ENCODE measurements around the gene KRTAP10-4.

DNA sequence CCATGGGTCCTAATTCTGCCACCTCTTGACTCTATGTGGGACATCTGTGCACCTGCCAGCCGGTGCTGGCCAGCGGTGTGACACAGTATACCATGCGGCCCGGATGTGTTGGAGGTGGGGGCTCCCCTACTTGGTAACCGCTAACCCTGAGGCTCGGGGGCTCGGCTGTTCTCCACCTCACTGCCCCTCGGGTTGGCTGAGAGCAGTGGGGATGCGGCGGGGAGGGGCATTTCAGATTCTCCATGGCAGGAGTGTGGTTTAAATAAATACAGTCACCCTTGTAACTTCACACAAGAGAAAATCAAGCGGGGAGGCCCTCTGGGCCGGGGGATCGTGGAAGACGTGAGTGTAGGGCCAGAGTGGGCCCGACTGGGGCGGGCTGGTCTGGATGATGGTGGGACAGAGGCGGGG, 44.5 kb upstream of the KRTAP10-4 start:
- TF ChIP-seq, protein P1, sequence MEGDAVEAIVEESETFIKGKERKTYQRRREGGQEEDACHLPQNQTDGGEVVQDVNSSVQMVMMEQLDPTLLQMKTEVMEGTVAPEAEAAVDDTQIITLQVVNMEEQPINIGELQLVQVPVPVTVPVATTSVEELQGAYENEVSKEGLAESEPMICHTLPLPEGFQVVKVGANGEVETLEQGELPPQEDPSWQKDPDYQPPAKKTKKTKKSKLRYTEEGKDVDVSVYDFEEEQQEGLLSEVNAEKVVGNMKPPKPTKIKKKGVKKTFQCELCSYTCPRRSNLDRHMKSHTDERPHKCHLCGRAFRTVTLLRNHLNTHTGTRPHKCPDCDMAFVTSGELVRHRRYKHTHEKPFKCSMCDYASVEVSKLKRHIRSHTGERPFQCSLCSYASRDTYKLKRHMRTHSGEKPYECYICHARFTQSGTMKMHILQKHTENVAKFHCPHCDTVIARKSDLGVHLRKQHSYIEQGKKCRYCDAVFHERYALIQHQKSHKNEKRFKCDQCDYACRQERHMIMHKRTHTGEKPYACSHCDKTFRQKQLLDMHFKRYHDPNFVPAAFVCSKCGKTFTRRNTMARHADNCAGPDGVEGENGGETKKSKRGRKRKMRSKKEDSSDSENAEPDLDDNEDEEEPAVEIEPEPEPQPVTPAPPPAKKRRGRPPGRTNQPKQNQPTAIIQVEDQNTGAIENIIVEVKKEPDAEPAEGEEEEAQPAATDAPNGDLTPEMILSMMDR (conservative IDR thresholded peaks at IDR 0.05; ENCODE audit: low read depth in 2 of 2), result no peak
- no peak for TF ChIP-seq EZH2 (IDR thresholded peaks at IDR 0.05; ENCODE audit: low read depth, unreplicated experiment)
- TF ChIP-seq EZH2phosphoT487 (IDR thresholded peaks at IDR 0.05; ENCODE audit: unreplicated experiment), result no peak
- no peak for TF ChIP-seq POLR2AphosphoS5 (IDR thresholded peaks at IDR 0.05; ENCODE audit: low read depth)
- TF ChIP-seq, protein P2, sequence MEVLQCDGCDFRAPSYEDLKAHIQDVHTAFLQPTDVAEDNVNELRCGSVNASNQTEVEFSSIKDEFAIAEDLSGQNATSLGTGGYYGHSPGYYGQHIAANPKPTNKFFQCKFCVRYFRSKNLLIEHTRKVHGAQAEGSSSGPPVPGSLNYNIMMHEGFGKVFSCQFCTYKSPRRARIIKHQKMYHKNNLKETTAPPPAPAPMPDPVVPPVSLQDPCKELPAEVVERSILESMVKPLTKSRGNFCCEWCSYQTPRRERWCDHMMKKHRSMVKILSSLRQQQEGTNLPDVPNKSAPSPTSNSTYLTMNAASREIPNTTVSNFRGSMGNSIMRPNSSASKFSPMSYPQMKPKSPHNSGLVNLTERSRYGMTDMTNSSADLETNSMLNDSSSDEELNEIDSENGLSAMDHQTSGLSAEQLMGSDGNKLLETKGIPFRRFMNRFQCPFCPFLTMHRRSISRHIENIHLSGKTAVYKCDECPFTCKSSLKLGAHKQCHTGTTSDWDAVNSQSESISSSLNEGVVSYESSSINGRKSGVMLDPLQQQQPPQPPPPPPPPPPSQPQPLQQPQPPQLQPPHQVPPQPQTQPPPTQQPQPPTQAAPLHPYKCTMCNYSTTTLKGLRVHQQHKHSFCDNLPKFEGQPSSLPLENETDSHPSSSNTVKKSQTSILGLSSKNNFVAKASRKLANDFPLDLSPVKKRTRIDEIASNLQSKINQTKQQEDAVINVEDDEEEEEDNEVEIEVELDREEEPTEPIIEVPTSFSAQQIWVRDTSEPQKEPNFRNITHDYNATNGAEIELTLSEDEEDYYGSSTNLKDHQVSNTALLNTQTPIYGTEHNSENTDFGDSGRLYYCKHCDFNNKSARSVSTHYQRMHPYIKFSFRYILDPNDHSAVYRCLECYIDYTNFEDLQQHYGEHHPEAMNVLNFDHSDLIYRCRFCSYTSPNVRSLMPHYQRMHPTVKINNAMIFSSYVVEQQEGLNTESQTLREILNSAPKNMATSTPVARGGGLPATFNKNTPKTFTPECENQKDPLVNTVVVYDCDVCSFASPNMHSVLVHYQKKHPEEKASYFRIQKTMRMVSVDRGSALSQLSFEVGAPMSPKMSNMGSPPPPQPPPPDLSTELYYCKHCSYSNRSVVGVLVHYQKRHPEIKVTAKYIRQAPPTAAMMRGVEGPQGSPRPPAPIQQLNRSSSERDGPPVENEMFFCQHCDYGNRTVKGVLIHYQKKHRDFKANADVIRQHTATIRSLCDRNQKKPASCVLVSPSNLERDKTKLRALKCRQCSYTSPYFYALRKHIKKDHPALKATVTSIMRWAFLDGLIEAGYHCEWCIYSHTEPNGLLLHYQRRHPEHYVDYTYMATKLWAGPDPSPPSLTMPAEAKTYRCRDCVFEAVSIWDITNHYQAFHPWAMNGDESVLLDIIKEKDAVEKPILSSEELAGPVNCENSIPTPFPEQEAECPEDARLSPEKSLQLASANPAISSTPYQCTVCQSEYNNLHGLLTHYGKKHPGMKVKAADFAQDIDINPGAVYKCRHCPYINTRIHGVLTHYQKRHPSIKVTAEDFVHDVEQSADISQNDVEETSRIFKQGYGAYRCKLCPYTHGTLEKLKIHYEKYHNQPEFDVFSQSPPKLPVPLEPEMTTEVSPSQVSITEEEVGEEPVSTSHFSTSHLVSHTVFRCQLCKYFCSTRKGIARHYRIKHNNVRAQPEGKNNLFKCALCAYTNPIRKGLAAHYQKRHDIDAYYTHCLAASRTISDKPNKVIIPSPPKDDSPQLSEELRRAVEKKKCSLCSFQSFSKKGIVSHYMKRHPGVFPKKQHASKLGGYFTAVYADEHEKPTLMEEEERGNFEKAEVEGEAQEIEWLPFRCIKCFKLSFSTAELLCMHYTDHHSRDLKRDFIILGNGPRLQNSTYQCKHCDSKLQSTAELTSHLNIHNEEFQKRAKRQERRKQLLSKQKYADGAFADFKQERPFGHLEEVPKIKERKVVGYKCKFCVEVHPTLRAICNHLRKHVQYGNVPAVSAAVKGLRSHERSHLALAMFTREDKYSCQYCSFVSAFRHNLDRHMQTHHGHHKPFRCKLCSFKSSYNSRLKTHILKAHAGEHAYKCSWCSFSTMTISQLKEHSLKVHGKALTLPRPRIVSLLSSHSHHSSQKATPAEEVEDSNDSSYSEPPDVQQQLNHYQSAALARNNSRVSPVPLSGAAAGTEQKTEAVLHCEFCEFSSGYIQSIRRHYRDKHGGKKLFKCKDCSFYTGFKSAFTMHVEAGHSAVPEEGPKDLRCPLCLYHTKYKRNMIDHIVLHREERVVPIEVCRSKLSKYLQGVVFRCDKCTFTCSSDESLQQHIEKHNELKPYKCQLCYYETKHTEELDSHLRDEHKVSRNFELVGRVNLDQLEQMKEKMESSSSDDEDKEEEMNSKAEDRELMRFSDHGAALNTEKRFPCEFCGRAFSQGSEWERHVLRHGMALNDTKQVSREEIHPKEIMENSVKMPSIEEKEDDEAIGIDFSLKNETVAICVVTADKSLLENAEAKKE (CRISPR knock-in tag; IDR thresholded peaks at IDR 0.05), result no peak
- TF ChIP-seq NANOG (IDR thresholded peaks at IDR 0.05; ENCODE audit: borderline replicate concordance), result no peak
- TF ChIP-seq, protein P3, sequence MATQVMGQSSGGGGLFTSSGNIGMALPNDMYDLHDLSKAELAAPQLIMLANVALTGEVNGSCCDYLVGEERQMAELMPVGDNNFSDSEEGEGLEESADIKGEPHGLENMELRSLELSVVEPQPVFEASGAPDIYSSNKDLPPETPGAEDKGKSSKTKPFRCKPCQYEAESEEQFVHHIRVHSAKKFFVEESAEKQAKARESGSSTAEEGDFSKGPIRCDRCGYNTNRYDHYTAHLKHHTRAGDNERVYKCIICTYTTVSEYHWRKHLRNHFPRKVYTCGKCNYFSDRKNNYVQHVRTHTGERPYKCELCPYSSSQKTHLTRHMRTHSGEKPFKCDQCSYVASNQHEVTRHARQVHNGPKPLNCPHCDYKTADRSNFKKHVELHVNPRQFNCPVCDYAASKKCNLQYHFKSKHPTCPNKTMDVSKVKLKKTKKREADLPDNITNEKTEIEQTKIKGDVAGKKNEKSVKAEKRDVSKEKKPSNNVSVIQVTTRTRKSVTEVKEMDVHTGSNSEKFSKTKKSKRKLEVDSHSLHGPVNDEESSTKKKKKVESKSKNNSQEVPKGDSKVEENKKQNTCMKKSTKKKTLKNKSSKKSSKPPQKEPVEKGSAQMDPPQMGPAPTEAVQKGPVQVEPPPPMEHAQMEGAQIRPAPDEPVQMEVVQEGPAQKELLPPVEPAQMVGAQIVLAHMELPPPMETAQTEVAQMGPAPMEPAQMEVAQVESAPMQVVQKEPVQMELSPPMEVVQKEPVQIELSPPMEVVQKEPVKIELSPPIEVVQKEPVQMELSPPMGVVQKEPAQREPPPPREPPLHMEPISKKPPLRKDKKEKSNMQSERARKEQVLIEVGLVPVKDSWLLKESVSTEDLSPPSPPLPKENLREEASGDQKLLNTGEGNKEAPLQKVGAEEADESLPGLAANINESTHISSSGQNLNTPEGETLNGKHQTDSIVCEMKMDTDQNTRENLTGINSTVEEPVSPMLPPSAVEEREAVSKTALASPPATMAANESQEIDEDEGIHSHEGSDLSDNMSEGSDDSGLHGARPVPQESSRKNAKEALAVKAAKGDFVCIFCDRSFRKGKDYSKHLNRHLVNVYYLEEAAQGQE (IDR thresholded peaks at IDR 0.05; ENCODE audit: unreplicated experiment), result no peak
- TF ChIP-seq CREB1 (CRISPR knock-in tag; IDR thresholded peaks at IDR 0.05; ENCODE audit: low read depth), result no peak
- no peak for TF ChIP-seq ZNF114 (CRISPR knock-in tag; IDR thresholded peaks at IDR 0.05)

Measured in GM23338 (cell line).